MM.1S (cell line): ENCODE results near the gene RFNG.

Experiments
- EZH2phosphoT487 ChIP-seq: fragments of 300-600 bp; sonication (generic); IDR thresholded peaks from 2 replicates; pipeline ENCODE4 v1.6.1; 2018; ENCODE audit warnings: antibody characterized with exemption, low read length
- TF ChIP-seq, protein P1 (sequence below): fragments of 300-600 bp; sonication (generic); IDR thresholded peaks from 2 replicates; pipeline ENCODE4 v1.5.1; 2016; ENCODE audit warnings: antibody characterized with exemption, low read length, mixed read lengths

- TF ChIP-seq, protein P1, sequence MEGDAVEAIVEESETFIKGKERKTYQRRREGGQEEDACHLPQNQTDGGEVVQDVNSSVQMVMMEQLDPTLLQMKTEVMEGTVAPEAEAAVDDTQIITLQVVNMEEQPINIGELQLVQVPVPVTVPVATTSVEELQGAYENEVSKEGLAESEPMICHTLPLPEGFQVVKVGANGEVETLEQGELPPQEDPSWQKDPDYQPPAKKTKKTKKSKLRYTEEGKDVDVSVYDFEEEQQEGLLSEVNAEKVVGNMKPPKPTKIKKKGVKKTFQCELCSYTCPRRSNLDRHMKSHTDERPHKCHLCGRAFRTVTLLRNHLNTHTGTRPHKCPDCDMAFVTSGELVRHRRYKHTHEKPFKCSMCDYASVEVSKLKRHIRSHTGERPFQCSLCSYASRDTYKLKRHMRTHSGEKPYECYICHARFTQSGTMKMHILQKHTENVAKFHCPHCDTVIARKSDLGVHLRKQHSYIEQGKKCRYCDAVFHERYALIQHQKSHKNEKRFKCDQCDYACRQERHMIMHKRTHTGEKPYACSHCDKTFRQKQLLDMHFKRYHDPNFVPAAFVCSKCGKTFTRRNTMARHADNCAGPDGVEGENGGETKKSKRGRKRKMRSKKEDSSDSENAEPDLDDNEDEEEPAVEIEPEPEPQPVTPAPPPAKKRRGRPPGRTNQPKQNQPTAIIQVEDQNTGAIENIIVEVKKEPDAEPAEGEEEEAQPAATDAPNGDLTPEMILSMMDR: no peak
- TF ChIP-seq EZH2phosphoT487: no peak
Observed at GRCh38 chr17:82052638-82053059, 1.0 kb upstream of the RFNG start.
